WERI-Rb-1 (cell line): Measurements from ENCODE around the gene BAK1.

Experiments used
- DNase-seq: peaks from one replicate; pipeline ENCODE4 v3.0.0-alpha.2; 2020
- H3K27ac ChIP-seq: fragments of 250-450 bp; sonication (Bioruptor Pico); 2 replicates; pipeline ENCODE4 v1.5.1; 2020; ENCODE audit warnings: mild to moderate bottlenecking, moderate library complexity
- H3K27me3 ChIP-seq: fragments of 250-450 bp; sonication (Bioruptor Pico); 2 replicates; pipeline ENCODE4 v1.5.1; 2021; ENCODE audit warnings: mild to moderate bottlenecking, low read depth, moderate library complexity; ENCODE audit not compliant: insufficient read depth, severe bottlenecking
- H3K36me3 ChIP-seq: fragments of 250-450 bp; sonication (Bioruptor Pico); 2 replicates; pipeline ENCODE4 v1.5.1; 2020; ENCODE audit warnings: mild to moderate bottlenecking, moderate library complexity
- H3K4me3 ChIP-seq: 2 replicates; pipeline ENCODE4 v1.5.1; 2011; ENCODE audit warnings: low read depth, mild to moderate bottlenecking, control low read depth, low read length
- H3K9me3 ChIP-seq: fragments of 250-450 bp; sonication (Bioruptor Pico); 2 replicates; pipeline ENCODE4 v1.5.1; 2021; ENCODE audit warnings: mild to moderate bottlenecking, moderate library complexity; ENCODE audit not compliant: severe bottlenecking
- CTCF ChIP-seq: IDR thresholded peaks from 2 replicates; pipeline ENCODE4 v1.5.1; 2011; ENCODE audit warnings: low read depth, mild to moderate bottlenecking, control low read depth, inconsistent platforms, low read length

The BAK1 gene

GRCh38 chr6:33577718-33578117 is 2.4 kb downstream of the BAK1 start:
- H3K36me3 ChIP-seq = peaks cover 45% of the 10 kb centered on the region
- no peak for DNase-seq
- H3K9me3 ChIP-seq = no peaks in the 10 kb centered on the region
- no peak overlapping the region for H3K27ac ChIP-seq
- no peak for TF ChIP-seq CTCF
- no peaks in the 10 kb centered on the region for H3K27me3 ChIP-seq
- no peak overlapping the region for H3K4me3 ChIP-seq

GRCh38 chr6:33577106-33577535 is 3.0 kb downstream of the BAK1 start:
- no peak overlapping the region for H3K4me3 ChIP-seq
- no peak for DNase-seq

GRCh38 chr6:33576668-33577067 is 3.4 kb downstream of the BAK1 start:
- DNase-seq = no peak
- Histone ChIP-seq H3K4me3 (no peak overlapping the region), H3K27me3 (no peaks in the 10 kb centered on the region), H3K9me3 (no peaks in the 10 kb centered on the region), H3K36me3 (peaks cover 51% of the 10 kb centered on the region), H3K27ac (no peak overlapping the region)
- no peak for TF ChIP-seq CTCF

More at GRCh38 chr6:33577106-33577535, 3.0 kb downstream of the BAK1 start:
- Histone ChIP-seq H3K27ac (no peak overlapping the region), H3K36me3 (peaks cover 47% of the 10 kb centered on the region), H3K9me3 (no peaks in the 10 kb centered on the region), H3K27me3 (no peaks in the 10 kb centered on the region)
- TF ChIP-seq CTCF = no peak

- H3K27ac ChIP-seq = no peak overlapping the region
- peaks cover 51% of the 10 kb centered on the region for H3K36me3 ChIP-seq
- H3K4me3 ChIP-seq = no peak overlapping the region
- H3K27me3 ChIP-seq = no peaks in the 10 kb centered on the region
- H3K9me3 ChIP-seq = no peaks in the 10 kb centered on the region
- no peak for TF ChIP-seq CTCF
- no peak for DNase-seq
These were observed 4.9 kb downstream of the BAK1 start for GRCh38 chr6:33575211-33575610.

GRCh38 chr6:33571637-33572316 is 8.3 kb downstream of the BAK1 start:
- Histone ChIP-seq H3K27ac (peak overlapping the region; percentile 70), H3K27me3 (no peaks in the 10 kb centered on the region), H3K9me3 (no peaks in the 10 kb centered on the region), H3K4me3 (peak overlapping the region; percentile 91), H3K36me3 (peaks cover 35% of the 10 kb centered on the region)
- no peak for DNase-seq
- no peak for TF ChIP-seq CTCF
